GM19239 (cell line): Measurements from ENCODE around the gene ITPKB.
"Not testable (repeated sequence)": the region's sequence is repeated elsewhere in the genome, so short reads cannot be mapped to it uniquely, and the experiment has no call there.

Source experiments
- DNase-seq: peaks from one replicate; pipeline ENCODE4 v3.0.0; 2011; ENCODE audit warnings: low spot score; ENCODE audit not compliant: insufficient read length
- FAIRE-seq: peaks from 2 replicates; lab custom pipeline; 2011; peaks lifted over from hg19 to GRCh38; lab: Jason Lieb, UNC

Gene ITPKB

DNA sequence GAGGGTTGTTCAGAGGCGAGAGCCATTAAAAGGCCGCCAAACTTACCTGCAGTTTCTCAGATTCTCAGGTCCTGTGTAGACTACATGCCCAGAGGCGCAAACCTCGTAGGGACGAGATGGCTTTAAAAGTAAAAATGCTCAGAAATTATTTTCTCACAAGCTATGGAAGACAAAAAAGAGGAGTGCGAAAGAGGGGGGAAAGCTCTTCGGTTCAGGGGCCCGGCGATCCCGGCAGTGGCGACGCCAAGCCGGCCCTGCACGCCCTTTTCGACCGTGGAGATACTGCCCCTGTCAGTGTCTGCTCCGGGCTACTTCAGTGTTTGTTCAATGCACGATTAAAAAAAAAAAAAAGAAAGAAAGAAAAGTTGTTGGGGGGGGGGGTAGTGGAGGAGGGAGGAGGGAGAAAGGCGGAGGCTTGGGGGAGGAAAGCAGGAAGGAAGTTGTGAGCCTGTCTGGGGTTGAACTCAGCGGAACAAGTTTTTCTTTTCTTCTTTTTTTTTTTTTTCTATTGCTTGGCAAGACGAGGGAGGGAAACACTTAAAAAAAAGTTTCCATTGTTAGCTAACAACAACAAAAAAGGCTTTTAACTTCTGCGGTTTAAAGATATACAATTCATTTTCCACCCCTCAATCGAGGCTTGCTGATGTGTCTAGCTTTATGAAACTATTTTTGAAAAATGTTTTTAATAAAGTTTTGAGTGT is at the start of gene ITPKB:
ITPKB (minus strand) TSS at position 288 of the 701 bp plus-strand sequence. CDS start 1,824 bp downstream, outside the sequence.
- FAIRE-seq (peak; percentile 82), DNase-seq (no peak)

DNA sequence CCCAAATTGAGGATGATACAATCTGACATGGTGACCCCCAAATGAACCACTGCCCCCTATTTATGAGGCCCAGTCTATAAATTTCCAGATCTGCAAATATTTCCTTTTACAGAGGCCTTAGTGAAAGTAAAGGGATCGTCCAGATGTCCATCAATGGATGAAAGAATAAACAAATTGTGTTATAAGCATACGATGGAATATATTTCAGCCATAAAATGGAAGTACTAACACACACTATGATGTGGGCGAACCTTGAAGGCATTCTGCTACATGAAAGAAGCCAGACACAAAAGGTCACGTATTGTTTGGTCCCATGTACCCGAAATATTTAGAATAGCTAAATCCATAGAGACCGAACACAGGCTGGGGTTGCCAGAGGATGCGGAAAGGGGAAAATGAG is 48.6 kb upstream of the ITPKB start:
- DNase-seq = no peak
- no peak for FAIRE-seq

DNA sequence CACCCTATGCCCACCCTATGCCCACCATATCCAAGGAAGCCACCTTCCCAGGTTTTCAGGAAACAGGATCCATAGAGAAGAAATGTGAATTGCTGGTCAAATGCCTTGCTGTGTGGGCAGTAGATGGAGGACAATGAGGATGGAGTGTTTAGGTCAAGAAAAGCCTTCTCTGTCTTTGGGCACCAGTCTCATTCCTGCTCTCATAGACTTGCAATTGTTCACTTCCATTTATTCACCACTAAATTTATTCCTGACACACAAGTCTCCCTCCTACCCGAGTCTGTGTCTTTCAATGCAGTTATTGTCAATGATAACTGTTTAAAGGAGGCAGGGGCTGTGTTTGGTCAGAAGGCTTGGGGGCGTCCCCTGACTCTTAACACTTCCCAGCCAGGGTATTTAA is 48.0 kb upstream of the ITPKB start:
- no peak for FAIRE-seq
- DNase-seq = no peak

GRCh38 chr1:226786550-226786949 is 47.5 kb upstream of the ITPKB start:
- no peak for FAIRE-seq
- DNase-seq = no peak

DNA sequence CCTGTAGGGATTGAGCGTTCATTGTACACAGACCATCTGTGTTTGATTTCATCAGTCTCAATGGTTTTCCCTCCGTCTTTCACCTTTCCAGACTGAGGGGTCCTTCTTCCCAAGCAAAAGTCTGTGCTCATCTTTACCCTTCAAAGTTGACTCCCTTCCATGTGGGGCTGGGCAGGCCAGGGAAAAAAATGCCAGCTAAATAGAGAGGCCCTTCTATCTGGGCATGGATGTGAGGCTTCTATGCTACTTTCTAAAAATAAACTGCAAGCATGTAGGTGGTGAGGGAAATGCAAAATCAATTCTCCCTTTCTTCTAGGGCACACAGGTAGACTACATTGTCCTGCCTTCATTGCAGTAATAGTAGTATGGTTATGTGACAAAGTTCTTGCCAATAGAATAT is 46.7 kb upstream of the ITPKB start:
- no peak for DNase-seq
- no peak for FAIRE-seq

DNA sequence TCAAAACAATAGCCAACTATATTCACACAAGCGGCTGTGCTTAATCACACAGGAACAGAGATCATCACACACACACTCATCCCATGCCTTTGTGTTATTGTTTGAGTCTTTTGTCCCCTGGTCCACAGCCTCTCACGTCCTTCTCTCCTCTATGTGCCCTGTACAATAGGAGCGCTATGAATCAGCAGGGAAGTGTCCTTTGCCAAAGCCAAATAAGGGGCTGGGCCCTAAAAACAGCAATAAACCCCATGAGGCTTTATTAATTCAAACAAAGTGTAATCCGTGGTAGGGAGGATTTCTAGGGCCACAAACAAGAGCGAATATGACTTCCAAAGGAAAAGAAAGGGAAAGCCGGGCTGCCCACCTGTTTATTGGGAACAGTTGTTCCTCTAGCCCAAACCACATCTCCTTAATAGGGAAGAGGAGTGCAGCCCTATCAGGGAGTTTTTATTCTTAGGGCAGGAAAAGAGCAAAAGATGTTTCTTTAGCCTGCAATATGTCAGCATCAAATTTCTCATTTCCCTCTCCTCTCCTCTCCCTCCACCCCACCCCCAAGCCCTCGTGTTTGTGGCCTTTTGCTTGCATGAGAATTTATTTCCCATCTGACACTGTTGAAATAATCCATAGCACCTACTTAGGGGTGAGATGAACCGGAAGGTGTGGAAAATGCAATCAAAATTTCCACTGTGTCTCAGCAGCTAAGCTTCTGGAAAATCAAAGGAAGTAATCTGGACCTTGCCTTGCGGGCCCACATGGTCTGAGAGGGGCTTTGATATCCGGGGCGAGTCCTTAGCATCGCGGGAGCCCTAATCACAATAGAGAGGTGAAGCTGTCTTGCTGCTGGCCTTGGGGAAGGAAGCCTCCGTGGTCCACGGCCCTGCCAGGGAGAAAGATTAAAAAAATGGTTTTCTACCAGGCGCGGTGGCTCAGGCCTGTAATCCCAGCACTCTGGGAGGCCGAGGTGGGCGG is 45.3 kb upstream of the ITPKB start:
- DNase-seq = no peak
- FAIRE-seq = no peak

DNA sequence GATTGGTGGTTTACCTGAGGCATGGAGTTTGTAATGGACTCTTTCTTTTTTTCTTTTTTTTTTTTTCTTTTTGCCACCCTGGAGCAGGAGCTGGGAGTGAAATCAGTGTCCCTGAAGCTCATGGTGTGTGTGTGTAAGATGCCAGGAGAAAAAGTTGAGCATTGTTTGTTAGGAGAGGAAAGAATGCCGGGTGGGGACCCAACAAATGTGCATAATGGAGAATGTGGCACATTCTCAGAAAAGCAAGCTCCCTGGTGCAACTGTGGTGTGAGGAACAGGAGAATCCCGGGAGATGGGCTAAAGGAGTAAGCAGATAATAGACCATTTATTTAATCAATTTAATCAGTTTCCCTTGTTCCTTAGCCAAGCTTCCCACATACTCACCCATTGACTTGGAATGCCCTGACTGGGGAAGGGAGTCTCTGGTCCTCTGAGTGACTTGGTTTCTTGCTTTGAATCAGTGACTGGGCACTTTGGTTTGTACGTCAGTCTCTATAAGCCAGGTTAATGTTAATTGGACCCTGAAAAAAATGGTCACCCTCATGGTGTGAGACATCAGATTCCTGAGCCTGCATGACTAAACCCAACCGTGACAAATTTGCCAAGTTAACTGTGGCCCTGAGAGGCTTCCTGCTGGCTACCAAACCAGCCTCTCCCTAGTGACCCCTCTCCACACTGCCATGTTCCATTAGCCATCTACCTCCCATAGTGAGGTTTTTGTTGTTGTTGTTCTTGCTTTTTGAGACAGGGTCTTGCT is 43.9 kb upstream of the ITPKB start:
- DNase-seq (no peak), FAIRE-seq (no peak)

DNA sequence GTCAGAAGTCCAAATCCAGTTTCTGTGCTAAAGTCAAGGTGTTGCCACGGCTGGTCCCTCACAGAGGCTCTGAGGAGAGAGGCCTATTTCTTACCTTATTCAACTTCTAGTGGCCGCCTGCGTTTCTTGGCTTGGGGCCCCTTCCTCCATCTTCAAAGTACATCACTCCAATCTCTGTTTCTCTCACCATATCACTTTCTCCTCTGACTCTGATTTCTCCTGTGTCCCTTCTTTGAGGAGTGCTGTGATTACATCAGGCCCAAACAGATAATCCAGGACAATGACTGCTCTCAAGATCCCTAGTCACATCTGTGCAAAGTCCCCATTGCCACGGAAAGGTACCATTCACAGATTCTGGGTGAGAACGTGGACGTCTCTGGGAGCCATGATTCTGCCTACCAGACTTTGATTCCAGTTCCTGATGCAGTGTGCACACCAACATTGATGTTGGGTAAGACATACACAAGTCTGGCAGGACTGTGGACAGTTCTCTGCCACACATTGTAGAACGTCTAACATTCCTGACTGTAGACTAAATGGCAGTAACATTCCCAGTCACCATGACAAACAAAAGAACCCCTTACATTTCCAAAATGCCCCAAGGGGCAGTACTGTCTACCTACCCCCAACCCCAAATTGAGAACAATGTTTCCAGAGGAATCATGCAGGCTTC is 43.0 kb upstream of the ITPKB start:
- FAIRE-seq = no peak

DNA sequence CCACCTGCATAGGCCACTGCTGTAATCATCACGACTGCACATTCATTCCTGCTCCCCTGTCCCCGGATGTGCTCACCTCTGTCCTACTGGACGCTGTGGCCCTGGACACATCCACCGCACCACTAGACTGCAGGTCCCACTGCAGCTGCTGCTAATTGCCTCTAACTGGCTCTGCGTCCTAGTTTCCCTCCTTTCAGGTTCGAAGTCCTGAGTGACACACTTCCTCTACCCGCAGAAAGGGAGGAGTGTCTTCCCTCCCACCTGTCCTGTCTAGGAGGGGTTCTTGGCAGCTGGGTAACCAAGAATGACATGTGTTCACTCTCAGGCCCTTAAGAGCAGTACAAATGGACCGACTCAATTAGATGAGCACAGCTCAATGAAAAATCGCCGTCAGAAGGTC is 40.5 kb upstream of the ITPKB start:
- no peak for DNase-seq
- FAIRE-seq = no peak

More for the DNA sequence above, 43.0 kb upstream of the ITPKB start:
- no peak for DNase-seq

- DNase-seq (no peak), FAIRE-seq (no peak)
These were observed 39.6 kb upstream of the ITPKB start for GRCh38 chr1:226778657-226779058.

- DNase-seq (no peak), FAIRE-seq (no peak)
These were observed 37.9 kb upstream of the ITPKB start for GRCh38 chr1:226776975-226777374.

- no peak for FAIRE-seq
- no peak for DNase-seq
These were observed 37.0 kb upstream of the ITPKB start for GRCh38 chr1:226776066-226776465.

DNA sequence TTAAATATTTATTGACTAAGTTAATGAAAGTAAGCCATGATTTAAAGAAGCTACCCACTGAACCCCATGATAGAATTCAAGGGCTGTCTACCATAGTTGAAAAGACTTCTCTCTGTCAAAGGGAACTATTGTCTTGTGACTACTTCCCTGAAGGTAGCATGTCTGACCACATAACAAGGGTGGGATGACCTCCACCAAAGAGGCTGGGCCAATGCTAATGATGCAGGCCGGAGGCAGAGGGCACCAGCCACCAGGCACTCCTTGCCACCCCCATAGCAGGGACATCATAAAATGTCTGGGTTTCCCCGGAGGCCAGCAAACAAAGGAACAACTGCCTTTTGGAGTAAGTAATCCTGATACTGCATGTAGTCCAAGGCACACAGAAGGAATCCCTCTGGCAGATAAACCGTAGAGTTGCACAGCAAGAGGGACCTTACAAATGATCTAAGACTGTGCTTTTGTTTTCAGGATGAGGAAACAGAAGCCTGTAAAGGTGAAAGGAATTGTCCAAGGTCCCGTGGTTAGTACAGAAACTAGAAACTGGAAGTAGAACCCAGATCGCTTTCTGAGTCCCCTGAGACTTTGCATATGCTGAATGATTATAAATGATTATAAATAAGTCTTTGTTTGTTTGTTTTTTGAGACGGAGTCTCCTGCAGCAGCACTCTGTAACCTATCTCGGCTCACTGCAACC is 33.5 kb upstream of the ITPKB start:
- peak; percentile 29 for DNase-seq
- peak; percentile 85 for FAIRE-seq

DNA sequence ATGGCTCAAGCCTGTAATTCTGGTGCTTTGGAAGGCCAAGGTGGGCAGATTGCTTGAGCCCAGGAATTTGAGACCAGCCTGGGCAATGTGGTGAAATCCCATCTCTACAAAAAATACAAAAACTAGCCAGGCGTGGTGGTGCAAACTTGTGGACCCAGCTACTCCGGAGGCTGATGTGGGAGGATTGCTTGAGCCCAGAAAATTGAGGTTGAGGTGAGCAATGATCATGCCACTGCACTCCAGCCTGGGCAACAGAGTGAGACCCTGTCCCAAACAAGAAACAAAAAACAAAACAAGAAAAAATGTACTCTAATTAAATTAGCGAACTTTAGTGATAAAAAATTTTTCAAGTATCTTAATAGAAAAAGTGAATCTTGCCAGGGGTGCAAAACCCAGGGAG is 28.1 kb upstream of the ITPKB start:
- FAIRE-seq, DNase-seq: not testable (repeated sequence)

DNA sequence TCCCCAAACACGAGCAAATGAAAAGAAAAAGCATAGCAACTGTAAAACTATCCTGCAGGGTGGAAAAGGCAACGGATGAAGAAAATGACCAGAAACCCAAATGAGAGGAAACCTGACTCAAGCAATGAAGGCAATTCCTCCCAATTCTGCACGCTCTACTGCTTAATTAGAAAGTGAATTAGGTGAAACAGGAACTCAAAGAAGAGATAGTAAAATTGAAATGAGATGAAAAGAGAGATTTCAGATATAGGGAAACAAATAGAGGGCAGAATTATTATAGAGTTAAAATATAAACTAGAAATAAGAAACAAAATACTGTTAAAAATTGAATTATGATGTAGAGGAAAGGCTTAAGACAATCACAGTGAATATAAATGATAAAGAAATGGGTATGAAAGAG is 27.5 kb upstream of the ITPKB start:
- DNase-seq (no peak), FAIRE-seq (no peak)

- FAIRE-seq = peak; percentile 83
These were observed 25.5 kb upstream of the ITPKB start for GRCh38 chr1:226764533-226764932.

DNA sequence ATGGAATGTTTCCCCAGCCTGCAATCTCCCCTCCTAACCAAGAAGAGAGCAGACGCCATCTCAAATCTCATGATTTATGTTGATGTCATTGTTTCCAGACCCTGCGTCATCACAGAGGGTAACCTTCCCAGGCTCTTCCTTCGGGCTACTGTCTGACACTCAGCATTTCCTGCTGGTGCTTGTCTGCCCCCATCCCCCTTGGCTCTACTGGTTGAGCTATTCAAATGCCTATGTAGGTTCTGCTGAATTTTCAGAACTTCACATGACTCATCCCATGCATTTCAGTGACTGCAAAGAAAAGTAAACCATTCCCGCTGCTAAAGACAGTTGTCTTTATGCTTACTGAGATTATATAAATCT is 24.8 kb upstream of the ITPKB start:
- FAIRE-seq (no peak), DNase-seq (no peak)

More at GRCh38 chr1:226764533-226764932, 25.5 kb upstream of the ITPKB start:
- peak; percentile 45 for DNase-seq

- FAIRE-seq = no peak
- no peak for DNase-seq
These were observed 24.2 kb upstream of the ITPKB start for GRCh38 chr1:226762988-226763904.
